Gastroesophageal sphincter (tissue), 4 donors: Measurements from ENCODE around the gene METRNL. TPM values are rescaled to one million over a fixed set of nuclear protein-coding genes. Genes with fewer than 3 reads are reported as not detected.
A peak's percentile ranks its signal among the peaks of the same experiment; 100 is the strongest.

Experiments used
- ATAC-seq: fragments of 150-250 bp; one replicate; pipeline ENCODE4 v1.9.1; 2016; ENCODE audit warnings: mild to moderate bottlenecking, moderate library complexity
- H3K27ac ChIP-seq, 4 donors: fragments of 200-600 bp; sonication (generic) in 3 of 4; 1 replicate in 3 of 4; 2 replicates in 1 of 4; pipeline ENCODE4 v1.5.1; 2016 to 2019
- H3K27me3 ChIP-seq: fragments of 200-600 bp; sonication (generic); one replicate; pipeline ENCODE4 v1.5.1; 2019
- H3K36me3 ChIP-seq, 2 donors: fragments of 200-600 bp; sonication (generic); one replicate each; pipeline ENCODE4 v1.5.1; 2019; ENCODE audit warnings: control low read depth in 1 of 2
- H3K4me1 ChIP-seq, 3 donors: fragments of 200-600 bp; sonication (generic); 1 replicate in 2 of 3; 2 replicates in 1 of 3; pipeline ENCODE4 v1.5.1; 2016 to 2019; ENCODE audit warnings: control low read depth in 2 of 3
- H3K4me3 ChIP-seq, 2 donors: fragments of 200-600 bp; sonication (generic); one replicate each; pipeline ENCODE4 v1.5.1; 2019; ENCODE audit warnings: mild to moderate bottlenecking in 1 of 2, moderate library complexity in 1 of 2
- H3K9me3 ChIP-seq, 3 donors: fragments of 200-600 bp; sonication (generic); one replicate each; pipeline ENCODE4 v1.5.1; 2017 to 2019; ENCODE audit warnings: control low read depth in 2 of 3
- EP300 ChIP-seq: sonication (generic); formaldehyde crosslinking; IDR thresholded peaks from one replicate; pipeline ENCODE4 v1.6.1; 2017; ENCODE audit warnings: antibody characterized with exemption, mild to moderate bottlenecking
- POLR2A ChIP-seq, 2 donors: fragments of 450-650 bp; IDR thresholded peaks; one replicate each; pipeline ENCODE4 v1.6.1; 2017; ENCODE audit warnings: antibody characterized with exemption in 2 of 2, mild to moderate bottlenecking in 2 of 2, moderate library complexity in 1 of 2
- POLR2AphosphoS5 ChIP-seq: sonication (generic); formaldehyde crosslinking; IDR thresholded peaks from one replicate; pipeline ENCODE4 v1.6.1; 2017; ENCODE audit warnings: antibody characterized with exemption
- WGBS, 2 donors: methylation state at CpG; one replicate each; pipeline ENCODE4 v1.1.5; 2018; ENCODE audit warnings: low coverage in 1 of 2; 5-methylcytosine and 5-hydroxymethylcytosine counted together
- total RNA-seq, 4 donors: library from RNA; depleted of rRNA; stranded (reverse); fragments of >200 nt; gene quantifications; one replicate each; pipeline ENCODE4 v1.1.0, GENCODE V29; 2016
- TF ChIP-seq, protein P1 (sequence below), 4 experiments: fragments of 200-600 bp in 2 of 4; fragments of 450-650 bp in 2 of 4; sonication (generic) in 1 of 4; IDR thresholded peaks; one replicate each; pipeline ENCODE4 v1.5.1; 2017 to 2019; ENCODE audit warnings: antibody characterized with exemption in 4 of 4, mild to moderate bottlenecking in 2 of 4, moderate library complexity in 2 of 4

The METRNL gene
- total RNA-seq, 4 donors from 2014 or later: 41.1 to 82.6 (median 66.3) TPM

DNA sequence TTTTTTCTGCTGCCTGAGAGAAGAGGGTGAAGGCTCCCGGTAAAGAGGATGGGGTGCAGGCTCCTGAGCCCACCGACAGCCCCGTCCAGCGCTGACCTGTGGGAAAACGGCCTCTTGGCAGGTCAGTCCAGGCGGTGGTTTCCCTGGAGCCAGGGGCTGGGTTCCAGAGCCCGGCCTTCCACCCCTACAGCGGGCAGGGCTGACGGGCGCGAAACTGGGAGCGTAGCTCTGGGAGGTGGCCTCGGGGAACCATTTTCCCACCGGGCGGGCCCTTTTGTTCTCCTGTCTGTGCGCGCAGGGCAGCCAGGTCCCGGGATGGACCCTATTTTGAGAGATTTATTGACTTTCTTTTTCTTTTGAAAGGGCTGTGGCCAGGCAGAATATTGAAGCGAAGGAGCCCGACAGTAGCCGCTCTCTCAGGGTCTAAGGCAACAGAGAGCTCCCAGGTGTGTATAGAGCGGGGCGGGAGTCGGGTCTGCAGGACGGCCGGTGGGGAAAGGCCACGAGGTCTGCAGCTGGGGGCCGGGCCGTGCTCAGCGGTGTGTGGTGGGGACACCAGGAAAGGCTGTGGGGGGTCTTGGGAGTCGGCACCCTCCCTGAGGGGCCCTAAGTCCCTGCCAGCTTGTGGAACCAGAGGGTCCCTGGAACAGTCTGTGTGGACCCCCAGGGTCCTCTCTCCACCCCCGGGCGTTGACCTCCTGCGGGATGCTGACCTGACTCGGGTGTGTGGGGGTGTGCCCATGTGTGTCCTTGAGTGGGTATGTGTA lies 32.3 kb downstream of the METRNL start:
- Histone ChIP-seq H3K27me3 (peaks cover 6% of the 10 kb centered on the region), H3K27ac (peak overlapping the region in 1 of 4 donors; percentile 79), H3K4me3 (no peak overlapping the region), H3K9me3 (no peaks in the 10 kb centered on the region), H3K36me3 (no peaks in the 10 kb centered on the region), H3K4me1 (peaks cover 0 to 28% (median 23%) of the 10 kb centered on the region in 3 donors)
- TF ChIP-seq POLR2AphosphoS5: no peak
- TF ChIP-seq POLR2A (IDR thresholded peaks at IDR 0.05): no peak
- TF ChIP-seq, protein P1, sequence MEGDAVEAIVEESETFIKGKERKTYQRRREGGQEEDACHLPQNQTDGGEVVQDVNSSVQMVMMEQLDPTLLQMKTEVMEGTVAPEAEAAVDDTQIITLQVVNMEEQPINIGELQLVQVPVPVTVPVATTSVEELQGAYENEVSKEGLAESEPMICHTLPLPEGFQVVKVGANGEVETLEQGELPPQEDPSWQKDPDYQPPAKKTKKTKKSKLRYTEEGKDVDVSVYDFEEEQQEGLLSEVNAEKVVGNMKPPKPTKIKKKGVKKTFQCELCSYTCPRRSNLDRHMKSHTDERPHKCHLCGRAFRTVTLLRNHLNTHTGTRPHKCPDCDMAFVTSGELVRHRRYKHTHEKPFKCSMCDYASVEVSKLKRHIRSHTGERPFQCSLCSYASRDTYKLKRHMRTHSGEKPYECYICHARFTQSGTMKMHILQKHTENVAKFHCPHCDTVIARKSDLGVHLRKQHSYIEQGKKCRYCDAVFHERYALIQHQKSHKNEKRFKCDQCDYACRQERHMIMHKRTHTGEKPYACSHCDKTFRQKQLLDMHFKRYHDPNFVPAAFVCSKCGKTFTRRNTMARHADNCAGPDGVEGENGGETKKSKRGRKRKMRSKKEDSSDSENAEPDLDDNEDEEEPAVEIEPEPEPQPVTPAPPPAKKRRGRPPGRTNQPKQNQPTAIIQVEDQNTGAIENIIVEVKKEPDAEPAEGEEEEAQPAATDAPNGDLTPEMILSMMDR (IDR thresholded peaks at IDR 0.05): no peak
- no peak for TF ChIP-seq EP300
- 92% methylated on average over 8 of the region's 35 CpGs; no CpG with 5 or more reads in 1 of the 2 donors for WGBS, 2 donors
- ATAC-seq: no peak

DNA sequence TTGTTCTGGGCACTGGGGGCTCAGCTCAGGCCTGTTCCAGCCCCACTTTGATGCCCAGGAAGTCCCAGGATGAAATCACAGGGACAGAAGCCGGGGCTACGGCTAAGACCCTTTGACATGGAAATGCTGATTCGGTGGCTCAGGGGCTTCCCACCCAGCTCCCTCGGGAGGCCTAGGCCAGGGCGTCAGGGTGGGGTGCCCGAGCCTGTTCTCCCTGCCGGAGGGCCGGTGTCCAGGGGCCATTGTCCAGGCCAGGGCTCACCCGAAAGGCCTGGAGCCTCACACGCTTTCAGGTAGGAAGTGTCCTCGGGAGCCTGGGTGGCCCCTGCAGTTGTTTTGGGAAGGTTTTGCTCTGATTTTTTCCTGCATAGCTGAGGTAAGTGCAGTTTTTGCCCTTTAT lies 34.0 kb downstream of the METRNL start:
- Histone ChIP-seq H3K4me3 (no peak overlapping the region), H3K4me1 (peaks cover 0 to 28% (median 19%) of the 10 kb centered on the region in 3 donors), H3K27me3 (peaks cover 6% of the 10 kb centered on the region), H3K36me3 (no peaks in the 10 kb centered on the region), H3K27ac (no peak overlapping the region), H3K9me3 (no peaks in the 10 kb centered on the region)
- no peak for ATAC-seq
- TF ChIP-seq, protein P1 (IDR thresholded peaks at IDR 0.05): no peak
- TF ChIP-seq POLR2A (IDR thresholded peaks at IDR 0.05) (no peak), POLR2AphosphoS5 (no peak), EP300 (no peak)
- WGBS, 2 donors: 90 to 100% methylated on average over 1 to 2 of the region's 11 CpGs

DNA sequence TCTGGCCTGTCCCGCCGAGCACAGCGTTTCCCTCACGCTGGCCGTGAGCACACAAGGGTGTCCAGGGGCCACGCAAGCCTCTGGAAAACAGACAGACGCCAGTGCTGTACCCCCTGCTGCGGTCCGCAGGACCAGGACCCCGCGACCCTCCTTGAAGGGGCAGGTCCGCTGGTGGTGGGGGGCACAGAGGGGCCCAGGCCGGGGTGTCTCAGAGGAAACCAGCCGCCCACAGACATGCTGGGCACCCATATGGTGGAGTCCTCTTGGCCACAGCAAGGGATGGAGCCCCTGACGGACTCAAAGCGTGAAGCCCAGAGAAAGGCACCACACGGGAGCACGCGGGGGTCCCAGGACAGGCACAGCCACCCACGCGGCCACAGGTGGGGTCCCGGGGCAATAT lies 34.4 kb downstream of the METRNL start:
- 92% methylated on average over 6 of the region's 22 CpGs; no CpG with 5 or more reads in 1 of the 2 donors for WGBS, 2 donors
- peaks cover 0 to 28% (median 19%) of the 10 kb centered on the region in 3 donors for H3K4me1 ChIP-seq
- no peak overlapping the region for H3K27ac ChIP-seq
- no peaks in the 10 kb centered on the region for H3K36me3 ChIP-seq
- peaks cover 6% of the 10 kb centered on the region for H3K27me3 ChIP-seq
- TF ChIP-seq, protein P1 (IDR thresholded peaks at IDR 0.05): no peak
- TF ChIP-seq POLR2A (IDR thresholded peaks at IDR 0.05): no peak
- TF ChIP-seq EP300: no peak
- no peak for TF ChIP-seq POLR2AphosphoS5
- no peak for ATAC-seq
- H3K9me3 ChIP-seq: no peaks in the 10 kb centered on the region
- H3K4me3 ChIP-seq: no peak overlapping the region

DNA sequence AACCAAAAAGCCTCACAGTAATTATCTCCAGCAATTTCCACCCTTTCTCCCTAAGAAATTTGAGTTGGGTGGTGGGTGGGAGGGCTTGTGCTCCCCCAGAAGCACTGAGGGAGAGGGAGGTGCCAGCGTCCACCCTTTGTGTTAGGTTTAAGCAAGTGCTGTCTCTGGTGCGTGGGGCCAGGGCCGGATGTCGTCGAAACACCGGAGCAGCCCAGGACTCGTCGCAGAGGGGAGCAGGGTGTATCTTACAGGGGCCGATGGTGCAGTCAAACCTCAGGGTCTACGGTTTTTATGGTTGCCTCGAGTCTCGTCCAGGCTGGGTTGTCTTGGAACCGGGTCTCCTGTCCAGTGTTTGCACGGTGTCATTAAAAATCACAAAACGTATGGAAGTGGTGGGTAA lies 35.3 kb downstream of the METRNL start:
- Histone ChIP-seq H3K4me1 (peaks cover 0 to 21% (median 12%) of the 10 kb centered on the region in 3 donors), H3K27ac (no peak overlapping the region), H3K27me3 (peaks cover under 1% of the 10 kb centered on the region), H3K36me3 (no peaks in the 10 kb centered on the region), H3K9me3 (no peaks in the 10 kb centered on the region), H3K4me3 (no peak overlapping the region)
- TF ChIP-seq POLR2A (IDR thresholded peaks at IDR 0.05) (no peak), EP300 (no peak), POLR2AphosphoS5 (no peak)
- TF ChIP-seq, protein P1 (IDR thresholded peaks at IDR 0.05): no peak
- WGBS, 2 donors: 91 to 100% methylated on average over 1 to 8 of the region's 15 CpGs
- ATAC-seq: no peak

GRCh38 chr17:83115202-83115651 lies 35.8 kb downstream of the METRNL start:
- no peak for TF ChIP-seq EP300
- TF ChIP-seq, protein P1 (IDR thresholded peaks at IDR 0.05): no peak
- TF ChIP-seq POLR2AphosphoS5: no peak
- TF ChIP-seq POLR2A (IDR thresholded peaks at IDR 0.05): no peak
- Histone ChIP-seq H3K27me3 (peaks cover 1% of the 10 kb centered on the region), H3K9me3 (no peaks in the 10 kb centered on the region), H3K4me1 (peaks cover 0 to 17% (median 7%) of the 10 kb centered on the region in 3 donors), H3K4me3 (no peak overlapping the region), H3K27ac (no peak overlapping the region), H3K36me3 (no peaks in the 10 kb centered on the region)
- 100% methylated on average over 8 of the region's 19 CpGs; no CpG with 5 or more reads in 1 of the 2 donors for WGBS, 2 donors
- ATAC-seq: no peak
